BJ (cell line): Measurements from ENCODE around the gene VRK3. TPM values are rescaled to one million over a fixed set of nuclear protein-coding genes. Genes with fewer than 3 reads are reported as not detected.

Source experiments
- CTCF ChIA-PET: fragments of 350-600 bp; formaldehyde crosslinking; extraction: SDS; loops from one replicate; lab custom pipeline; 2021; ENCODE audit warnings: antibody characterized with exemption, inconsistent platforms; lab: Yijun Ruan, JAX
- POLR2A ChIA-PET: fragments of 300-600 bp; sonication (Branson Sonifier 250); formaldehyde crosslinking; extraction: SDS; loops from one replicate; lab custom pipeline; 2021; ENCODE audit warnings: antibody characterized with exemption; lab: Charles Lee
- DNase-seq: peaks from one replicate; pipeline ENCODE4 v3.0.0-alpha.2; 2011; ENCODE audit warnings: low read depth
- H3K27me3 ChIP-seq: 2 replicates; pipeline ENCODE4 v1.6.0; 2011; ENCODE audit warnings: low read length; ENCODE audit not compliant: control insufficient read depth, insufficient read depth
- H3K36me3 ChIP-seq: 2 replicates; pipeline ENCODE4 v1.5.1; 2011; ENCODE audit warnings: low read length; ENCODE audit not compliant: control insufficient read depth, insufficient read depth
- H3K4me3 ChIP-seq: 2 replicates; pipeline ENCODE4 v1.5.1; 2011; ENCODE audit warnings: low read depth, mild to moderate bottlenecking, control low read depth, low read length
- polyA plus RNA-seq: library from polyadenylated mRNA; depleted of rRNA; stranded (reverse); fragments of >200 nt; gene quantifications from 2 replicates; pipeline ENCODE4 v1.2.3, GENCODE V29; 2011
- TF ChIP-seq, protein P1 (sequence below): IDR thresholded peaks from 2 replicates; pipeline ENCODE4 v1.5.1; 2011; ENCODE audit warnings: low read depth, mild to moderate bottlenecking, control low read depth, inconsistent platforms, low read length, moderate library complexity; ENCODE audit not compliant: insufficient read depth

The VRK3 gene
- polyA plus RNA-seq, 1 experiment, result 34.1 TPM

DNA sequence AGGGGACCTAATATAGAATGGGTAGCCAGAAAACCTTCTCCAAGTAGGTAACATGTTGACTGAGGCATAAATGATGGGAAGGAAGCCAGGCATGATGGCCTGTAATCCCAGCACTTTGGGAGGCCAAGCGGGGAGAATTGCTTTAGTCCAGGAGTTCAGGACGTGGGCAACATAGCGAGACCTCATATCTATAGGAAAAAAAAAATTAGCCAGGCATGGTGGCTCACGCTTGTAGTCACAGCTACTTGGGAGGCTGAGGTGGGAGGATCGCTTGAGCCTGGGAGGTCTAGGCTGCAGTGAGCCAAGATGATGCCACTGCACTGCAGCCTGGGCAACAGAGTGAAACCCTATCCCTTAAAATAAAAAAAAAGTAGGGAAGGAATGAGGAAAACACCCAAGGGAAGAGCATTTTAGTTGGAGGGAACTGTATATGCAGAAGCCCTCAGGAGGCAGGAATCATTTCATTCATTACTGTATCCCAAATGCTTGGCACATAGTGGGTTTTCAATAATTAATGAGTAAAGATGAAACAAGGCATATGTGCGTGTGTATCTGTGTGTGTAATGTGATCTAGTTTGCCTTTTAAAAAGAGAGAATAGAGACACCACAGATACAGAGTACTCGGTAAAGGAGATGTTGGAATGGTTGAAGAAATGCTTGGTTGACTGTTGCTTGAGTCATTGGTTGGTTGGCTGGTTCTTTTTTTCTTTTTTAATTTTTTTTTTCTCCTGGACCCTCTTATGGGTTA, 93.7 kb downstream of the VRK3 start:
- H3K4me3 ChIP-seq, result no peak overlapping the region
- H3K27me3 ChIP-seq, result no peaks in the 10 kb centered on the region
- DNase-seq, result no peak
- TF ChIP-seq, protein P1, sequence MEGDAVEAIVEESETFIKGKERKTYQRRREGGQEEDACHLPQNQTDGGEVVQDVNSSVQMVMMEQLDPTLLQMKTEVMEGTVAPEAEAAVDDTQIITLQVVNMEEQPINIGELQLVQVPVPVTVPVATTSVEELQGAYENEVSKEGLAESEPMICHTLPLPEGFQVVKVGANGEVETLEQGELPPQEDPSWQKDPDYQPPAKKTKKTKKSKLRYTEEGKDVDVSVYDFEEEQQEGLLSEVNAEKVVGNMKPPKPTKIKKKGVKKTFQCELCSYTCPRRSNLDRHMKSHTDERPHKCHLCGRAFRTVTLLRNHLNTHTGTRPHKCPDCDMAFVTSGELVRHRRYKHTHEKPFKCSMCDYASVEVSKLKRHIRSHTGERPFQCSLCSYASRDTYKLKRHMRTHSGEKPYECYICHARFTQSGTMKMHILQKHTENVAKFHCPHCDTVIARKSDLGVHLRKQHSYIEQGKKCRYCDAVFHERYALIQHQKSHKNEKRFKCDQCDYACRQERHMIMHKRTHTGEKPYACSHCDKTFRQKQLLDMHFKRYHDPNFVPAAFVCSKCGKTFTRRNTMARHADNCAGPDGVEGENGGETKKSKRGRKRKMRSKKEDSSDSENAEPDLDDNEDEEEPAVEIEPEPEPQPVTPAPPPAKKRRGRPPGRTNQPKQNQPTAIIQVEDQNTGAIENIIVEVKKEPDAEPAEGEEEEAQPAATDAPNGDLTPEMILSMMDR, result no peak
- peaks cover 8% of the 10 kb centered on the region for H3K36me3 ChIP-seq
- ChIA-PET CTCF (interaction anchor here (1.2 kb wide), 1 partner anchor 205 kb away, joined by 4 read pairs; no protein-coding TSS in a partner anchor), POLR2A (no interaction called here)

DNA sequence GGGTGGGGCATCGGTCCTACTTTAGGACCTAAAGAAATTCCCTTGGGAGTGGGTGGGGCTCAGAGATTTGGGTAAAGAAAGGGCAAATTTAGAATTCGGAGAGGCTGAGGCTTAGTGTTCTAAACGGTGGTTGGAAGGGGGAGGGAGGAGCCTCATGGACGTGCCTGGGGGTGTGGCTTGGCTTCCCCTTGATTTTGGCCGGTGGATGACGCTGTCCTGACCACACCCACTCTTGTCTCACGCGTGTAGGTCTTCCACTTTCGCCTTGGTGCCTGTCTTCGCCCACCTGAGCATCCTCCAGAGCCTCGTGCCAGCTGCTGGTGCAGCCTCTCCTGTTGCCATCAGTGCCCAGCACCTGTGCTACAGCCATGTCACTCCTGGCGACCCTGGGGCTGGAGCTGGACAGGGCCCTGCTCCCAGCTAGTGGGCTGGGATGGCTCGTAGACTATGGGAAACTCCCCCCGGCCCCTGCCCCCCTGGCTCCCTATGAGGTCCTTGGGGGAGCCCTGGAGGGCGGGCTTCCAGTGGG, 94.6 kb downstream of the VRK3 start:
- POLR2A ChIA-PET, result no interaction called here
- CTCF ChIA-PET, result interaction anchor here (1.2 kb wide), 1 partner anchor 206 kb away, joined by 4 read pairs; no protein-coding TSS in a partner anchor
- peaks cover 8% of the 10 kb centered on the region for H3K36me3 ChIP-seq
- no peak for DNase-seq
- TF ChIP-seq, protein P1, result no peak
- no peaks in the 10 kb centered on the region for H3K27me3 ChIP-seq
- H3K4me3 ChIP-seq, result no peak overlapping the region; the same call in 1 of the 2 replicates

DNA sequence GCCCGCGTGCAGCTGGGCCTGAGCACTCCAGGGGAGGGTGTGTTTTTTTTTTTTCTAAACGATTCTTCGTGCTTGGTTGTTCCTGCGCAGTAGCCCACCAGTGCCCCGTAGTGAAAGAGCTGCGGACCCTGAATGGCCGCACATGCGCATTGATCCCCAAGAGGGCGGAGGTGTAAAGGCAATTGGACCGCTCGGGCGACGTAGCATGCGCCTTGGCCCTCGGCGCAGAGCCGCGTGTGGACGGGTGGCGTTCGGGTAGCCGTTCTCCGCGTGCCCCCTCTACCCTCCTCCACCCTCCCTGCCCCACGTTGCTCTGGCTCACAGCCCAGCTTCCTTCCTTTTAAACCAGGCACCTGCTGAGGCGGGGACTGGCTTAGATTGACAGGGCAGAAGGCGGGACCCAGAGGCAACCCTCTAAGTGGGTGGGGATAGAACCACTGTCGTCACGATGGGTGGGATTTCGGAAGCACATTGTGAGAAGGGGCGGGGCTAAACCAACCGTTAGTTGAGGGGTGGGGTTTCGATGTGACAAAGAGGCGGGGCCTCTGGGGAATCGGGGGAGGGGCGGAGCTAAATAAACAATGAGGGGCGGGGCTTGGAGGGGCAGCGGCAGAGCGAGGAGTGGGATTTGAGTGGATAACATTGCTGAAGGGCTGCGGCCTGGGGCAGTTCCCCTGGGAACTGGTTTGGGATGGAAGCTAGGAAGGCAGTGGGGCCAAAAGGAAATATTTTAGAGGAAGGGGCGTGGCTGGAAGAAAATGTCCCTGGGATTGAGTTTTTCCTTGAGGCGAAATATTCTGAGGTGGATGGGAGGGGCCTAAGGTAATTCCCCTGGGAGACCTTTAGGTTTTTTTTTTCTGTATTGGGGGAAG, 95.3 kb downstream of the VRK3 start:
- Histone ChIP-seq H3K36me3 (peaks cover 8% of the 10 kb centered on the region), H3K27me3 (no peaks in the 10 kb centered on the region), H3K4me3 (peak overlapping the region; percentile 98)
- DNase-seq, result peak; percentile 73
- TF ChIP-seq, protein P1, result no peak
- ChIA-PET POLR2A (interaction anchor here (0.5 to 0.6 kb wide), 2 partner anchors 63 to 159 kb away, joined by 3 to 35 read pairs; no protein-coding TSS in a partner anchor), CTCF (interaction anchor here (1.9 kb wide), 1 partner anchor 8 kb away, joined by 9 read pairs; no protein-coding TSS in a partner anchor)

DNA sequence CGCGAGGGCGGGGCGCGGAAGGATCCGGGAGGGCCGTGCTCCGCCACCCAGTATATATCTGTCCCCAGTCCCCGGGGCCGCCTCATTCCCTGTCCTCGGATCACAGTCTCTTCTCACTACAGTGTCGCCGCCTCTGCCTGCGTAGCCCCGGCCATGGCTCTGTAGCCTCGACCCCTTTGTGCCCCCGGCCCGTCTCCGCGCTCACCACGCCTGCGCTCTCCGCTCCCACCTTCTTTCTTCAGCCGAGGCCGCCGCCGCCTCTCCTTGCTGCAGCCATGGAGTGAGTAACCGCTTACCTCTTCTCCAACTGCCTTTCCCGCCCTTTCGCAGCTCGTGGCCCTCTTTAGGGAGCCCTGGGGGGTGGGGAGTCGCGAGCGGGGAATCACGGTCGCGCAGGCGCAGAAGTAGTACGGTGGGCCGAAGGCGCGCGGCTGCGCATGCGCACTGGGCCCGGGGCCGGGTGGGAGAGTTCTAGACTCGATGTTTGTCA, 96.0 kb downstream of the VRK3 start, which contains the start of the genes ATF5 and NUP62:
ATF5 (plus strand) TSS at position 85 of the 490 bp plus-strand sequence. CDS start 1,646 bp downstream, outside the sequence.
NUP62 (minus strand) TSS at position 384 of the 490 bp plus-strand sequence. CDS start 19,697 bp downstream, outside the sequence.
- CTCF ChIA-PET, result interaction anchor here (1.9 kb wide), 1 partner anchor 9 kb away, joined by 9 read pairs; no protein-coding TSS in a partner anchor
- H3K4me3 ChIP-seq, result peak within 1 kb of the TSS; percentile 98
- peak; percentile 29 for DNase-seq
- peaks cover 10% of the 10 kb centered on the region for H3K36me3 ChIP-seq
- TF ChIP-seq, protein P1, result no peak
- H3K27me3 ChIP-seq, result no peaks in the 10 kb centered on the region
- POLR2A ChIA-PET, result interaction anchor here (0.5 kb wide), 1 partner anchor 158 kb away, joined by 35 read pairs; no protein-coding TSS in a partner anchor
